SU-DHL-6 (cell line): ENCODE data around the gene SLC6A3.

Source experiments
- H2AFZ ChIP-seq: fragments of 200-600 bp; sonication (generic); 2 replicates; pipeline ENCODE4 v1.6.1; 2014; ENCODE audit warnings: low read depth, mild to moderate bottlenecking, moderate library complexity, mixed read lengths, antibody characterized with exemption, low read length; ENCODE audit not compliant: severe bottlenecking
- H3F3A ChIP-seq: fragments of 200-600 bp; shearing (Covaris generic); 2 replicates; pipeline ENCODE4 v1.6.0; 2016; ENCODE audit warnings: antibody characterized with exemption, mild to moderate bottlenecking; ENCODE audit not compliant: insufficient read depth
- H3K27ac ChIP-seq: fragments of 200-600 bp; sonication (generic); 2 replicates; pipeline ENCODE4 v1.5.1; 2016; ENCODE audit warnings: low read depth, mild to moderate bottlenecking, low read length, moderate library complexity, mixed read lengths
- H3K27me3 ChIP-seq: fragments of 200-600 bp; sonication (generic), shearing (Covaris generic); 2 replicates; pipeline ENCODE4 v1.6.0; 2014; ENCODE audit warnings: mild to moderate bottlenecking, low read length
- H3K36me3 ChIP-seq: fragments of 200-600 bp; sonication (generic); 2 replicates; pipeline ENCODE4 v1.6.1; 2014; ENCODE audit warnings: mild to moderate bottlenecking, low read length, mixed read lengths
- H3K4me2 ChIP-seq: fragments of 300-600, 200-600 bp; shearing (Covaris generic), sonication (generic); 2 replicates; pipeline ENCODE4 v1.6.0; 2014; ENCODE audit warnings: low read length, low read depth, mild to moderate bottlenecking; ENCODE audit not compliant: poor library complexity, severe bottlenecking
- H3K4me3 ChIP-seq: fragments of 200-600 bp; sonication (generic); 2 replicates; pipeline ENCODE4 v1.5.1; 2014; ENCODE audit warnings: antibody characterized with exemption, low read length, mild to moderate bottlenecking, mixed read lengths; ENCODE audit not compliant: insufficient read depth, poor library complexity, severe bottlenecking
- H3K79me2 ChIP-seq: fragments of 200-600 bp; sonication (generic); 2 replicates; pipeline ENCODE4 v1.6.1; 2014; ENCODE audit warnings: mild to moderate bottlenecking, low read length, moderate library complexity; ENCODE audit not compliant: insufficient read depth
- H3K9ac ChIP-seq: fragments of 200-600 bp; sonication (generic); 2 replicates; pipeline ENCODE4 v1.7.0; 2014; ENCODE audit warnings: mild to moderate bottlenecking, low read length
- H3K9me2 ChIP-seq: fragments of 200-600 bp; sonication (generic); replicated peaks from 2 replicates; pipeline ENCODE4 v1.6.1; 2014; ENCODE audit warnings: low read length; ENCODE audit not compliant: insufficient read depth
- H3K9me3 ChIP-seq: fragments of 200-600 bp; sonication (generic); 2 replicates; pipeline ENCODE4 v1.6.1; 2014; ENCODE audit warnings: low read length, mixed read lengths; ENCODE audit not compliant: insufficient read depth
- H4K20me1 ChIP-seq: fragments of 200-600 bp; sonication (generic); 2 replicates; pipeline ENCODE4 v1.6.1; 2014; ENCODE audit warnings: low read depth, mild to moderate bottlenecking, antibody characterized with exemption, low read length, moderate library complexity, mixed read lengths
- EZH2phosphoT487 ChIP-seq: fragments of 200-600 bp; sonication (generic), shearing (Covaris generic); conservative IDR thresholded peaks from 2 replicates; pipeline ENCODE4 v1.6.1; 2018; ENCODE audit warnings: mild to moderate bottlenecking, antibody characterized with exemption, low read length, moderate library complexity, mixed read lengths
- TF ChIP-seq, protein P1 (sequence below): fragments of 200-600 bp; sonication (generic); IDR thresholded peaks from one replicate; pipeline ENCODE4 v1.5.1; 2017; ENCODE audit warnings: antibody characterized with exemption, mild to moderate bottlenecking, low read length, moderate library complexity; ENCODE audit not compliant: insufficient read depth, poor library complexity, severe bottlenecking

SLC6A3 gene

DNA sequence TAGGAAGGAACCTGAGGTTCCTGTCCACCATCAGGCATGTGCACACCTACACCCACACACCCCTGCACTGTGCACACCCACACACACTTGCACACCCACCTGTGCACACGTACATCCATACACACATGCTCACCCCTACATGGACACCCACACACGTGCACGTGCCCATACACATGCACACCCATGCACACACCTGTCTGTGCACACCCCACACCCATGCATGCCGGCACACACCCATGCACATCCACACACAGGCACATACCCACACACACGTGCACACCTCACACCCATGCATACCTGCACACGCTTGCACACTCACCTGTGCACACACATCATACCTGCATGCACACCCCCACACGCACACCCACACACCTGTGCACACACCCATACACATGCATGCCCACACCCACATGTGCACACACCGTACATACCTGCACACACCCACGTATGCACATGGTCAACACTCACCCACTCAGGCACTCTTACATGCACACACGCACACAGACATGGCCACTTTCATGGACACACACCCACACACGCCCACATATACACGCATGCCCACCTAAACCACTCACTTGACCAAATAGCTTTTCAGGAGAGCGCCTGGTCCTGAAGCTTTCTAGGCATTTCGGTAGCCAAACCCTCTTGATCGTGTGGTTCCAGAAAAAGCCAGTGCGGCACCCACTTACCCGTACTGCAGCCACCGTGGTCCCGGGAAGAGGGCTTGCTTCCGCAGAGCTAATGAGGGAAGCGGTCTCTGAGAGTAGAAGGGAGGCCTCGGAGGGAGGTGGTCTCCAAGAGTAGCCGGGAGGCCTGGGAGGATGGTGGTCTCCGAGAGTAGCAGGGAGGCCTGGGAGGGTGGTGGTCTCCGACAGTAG is 63.6 kb downstream of the SLC6A3 start:
- Histone ChIP-seq H3K36me3 (no peaks in the 10 kb centered on the region), H2AFZ (no peak overlapping the region), H4K20me1 (no peaks in the 10 kb centered on the region), H3K4me2 (no peak overlapping the region), H3K27ac (no peak overlapping the region), H3K9me2 (no peaks in the 10 kb centered on the region), H3K27me3 (no peaks in the 10 kb centered on the region), H3F3A (0 out of 2 replicates have a peak, but pooled peaks cover 5% of the 10 kb centered on the region), H3K4me3 (no peak overlapping the region), H3K9me3 (no peaks in the 10 kb centered on the region), H3K79me2 (no peaks in the 10 kb centered on the region), H3K9ac (no peak overlapping the region)
- no peak for TF ChIP-seq EZH2phosphoT487
- TF ChIP-seq, protein P1, sequence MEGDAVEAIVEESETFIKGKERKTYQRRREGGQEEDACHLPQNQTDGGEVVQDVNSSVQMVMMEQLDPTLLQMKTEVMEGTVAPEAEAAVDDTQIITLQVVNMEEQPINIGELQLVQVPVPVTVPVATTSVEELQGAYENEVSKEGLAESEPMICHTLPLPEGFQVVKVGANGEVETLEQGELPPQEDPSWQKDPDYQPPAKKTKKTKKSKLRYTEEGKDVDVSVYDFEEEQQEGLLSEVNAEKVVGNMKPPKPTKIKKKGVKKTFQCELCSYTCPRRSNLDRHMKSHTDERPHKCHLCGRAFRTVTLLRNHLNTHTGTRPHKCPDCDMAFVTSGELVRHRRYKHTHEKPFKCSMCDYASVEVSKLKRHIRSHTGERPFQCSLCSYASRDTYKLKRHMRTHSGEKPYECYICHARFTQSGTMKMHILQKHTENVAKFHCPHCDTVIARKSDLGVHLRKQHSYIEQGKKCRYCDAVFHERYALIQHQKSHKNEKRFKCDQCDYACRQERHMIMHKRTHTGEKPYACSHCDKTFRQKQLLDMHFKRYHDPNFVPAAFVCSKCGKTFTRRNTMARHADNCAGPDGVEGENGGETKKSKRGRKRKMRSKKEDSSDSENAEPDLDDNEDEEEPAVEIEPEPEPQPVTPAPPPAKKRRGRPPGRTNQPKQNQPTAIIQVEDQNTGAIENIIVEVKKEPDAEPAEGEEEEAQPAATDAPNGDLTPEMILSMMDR = no peak

DNA sequence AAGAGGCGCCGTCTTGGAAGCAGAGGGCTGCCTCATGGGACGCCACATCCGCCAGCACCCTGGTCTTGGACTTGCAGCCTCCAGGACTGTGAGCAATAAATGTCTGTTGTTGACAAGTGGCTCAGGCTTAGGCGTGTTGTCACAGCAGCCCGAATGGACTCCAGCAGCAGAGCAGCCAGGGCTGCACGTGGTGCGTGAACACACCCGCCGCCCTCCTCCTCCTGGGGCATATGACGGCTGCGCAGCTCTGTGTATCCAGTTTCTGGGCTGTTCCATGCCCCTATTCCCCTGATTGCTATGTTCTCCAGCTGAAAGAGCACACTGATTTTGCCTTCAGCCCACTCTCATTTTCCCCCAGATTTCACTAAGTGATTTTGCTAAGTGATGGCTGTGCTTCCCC is 64.3 kb downstream of the SLC6A3 start:
- TF ChIP-seq, protein P1 = no peak
- TF ChIP-seq EZH2phosphoT487 = no peak
- Histone ChIP-seq H3K79me2 (no peaks in the 10 kb centered on the region), H2AFZ (no peak overlapping the region), H3K27me3 (no peaks in the 10 kb centered on the region), H4K20me1 (no peaks in the 10 kb centered on the region), H3K36me3 (no peaks in the 10 kb centered on the region), H3K27ac (no peak overlapping the region), H3K4me2 (no peak overlapping the region), H3K4me3 (no peak overlapping the region), H3K9me2 (no peaks in the 10 kb centered on the region), H3K9me3 (no peaks in the 10 kb centered on the region), H3F3A (0 out of 2 replicates have a peak, but pooled peaks cover 5% of the 10 kb centered on the region), H3K9ac (no peak overlapping the region)

DNA sequence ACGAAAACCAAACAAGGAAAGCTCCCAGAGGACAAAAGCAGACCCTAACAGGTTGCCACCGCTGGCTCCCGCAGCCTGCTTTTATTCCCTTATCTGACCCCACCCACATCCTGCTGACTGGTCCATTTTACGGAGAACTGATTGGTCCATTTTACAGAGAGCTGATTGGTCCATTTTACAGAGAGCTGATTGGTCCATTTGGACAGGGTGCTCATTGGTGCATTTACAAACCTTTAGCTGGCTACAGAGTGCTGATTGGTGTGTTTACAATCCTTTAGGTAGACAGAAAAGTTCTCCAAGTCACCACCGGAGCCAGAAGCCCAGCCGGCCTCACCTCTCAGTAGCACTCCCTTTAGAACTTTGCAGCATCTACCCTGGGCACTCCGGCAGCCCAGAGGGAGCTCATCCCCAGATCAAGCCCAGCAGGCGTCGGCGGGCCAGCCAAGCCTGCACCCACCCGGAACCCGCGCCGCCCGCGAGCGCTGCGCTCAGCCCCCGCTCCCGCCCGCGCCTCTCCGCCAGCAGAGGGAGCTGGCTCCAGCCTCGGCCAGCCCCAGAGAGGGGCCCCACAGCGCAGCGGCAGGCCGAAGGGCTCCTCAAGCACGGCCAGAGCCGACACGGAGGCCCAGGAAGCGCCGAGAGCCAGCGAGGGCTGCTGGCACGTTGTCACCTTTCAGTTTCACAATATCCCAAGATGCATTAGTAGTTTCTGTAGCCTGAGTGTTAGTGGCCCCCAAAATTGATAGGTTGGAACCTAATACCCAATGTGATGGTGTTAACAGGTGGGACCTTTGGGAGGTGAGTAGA is 65.0 kb downstream of the SLC6A3 start:
- TF ChIP-seq, protein P1 = peak; percentile 65
- no peak for TF ChIP-seq EZH2phosphoT487
- H3K27me3 ChIP-seq = no peaks in the 10 kb centered on the region

More for the DNA sequence above, 65.0 kb downstream of the SLC6A3 start:
- Histone ChIP-seq H3K27ac (no peak overlapping the region), H2AFZ (no peak overlapping the region), H3K4me2 (peak overlapping the region; percentile 9), H3K9ac (no peak overlapping the region), H4K20me1 (no peaks in the 10 kb centered on the region), H3K79me2 (no peaks in the 10 kb centered on the region), H3K36me3 (no peaks in the 10 kb centered on the region), H3K4me3 (no peak overlapping the region), H3K9me2 (no peaks in the 10 kb centered on the region), H3F3A (0 out of 2 replicates have a peak, but pooled peaks cover 4% of the 10 kb centered on the region), H3K9me3 (no peaks in the 10 kb centered on the region)
